ENCODE measurements around the gene APBA2. TPM values are rescaled to one million over a fixed set of nuclear protein-coding genes. Genes with fewer than 3 reads are reported as not detected.
"Not testable (repeated sequence)": the region's sequence is repeated elsewhere in the genome, so short reads cannot be mapped to it uniquely, and the experiment has no call there.

APBA2 gene
- 2.0 TPM for total RNA-seq
- long read RNA-seq, partial matches to known transcripts = 0 of 3 reads
- long read RNA-seq, other reads (novel, unspliced or antisense) = 3 of 3 reads

- intact Hi-C loops (cut with DNase I) = loop anchor here (10.0 kb wide), 1 partner anchor 219 kb away; no protein-coding TSS in a partner anchor
- ATAC-seq (no peak), DNase-seq (ENCODE audit: missing footprints) (no peak)
These were observed at the start of gene APBA2 for GRCh38 chr15:28885630-28886430. TSS of gene APBA2 (plus strand) at chr15:28885974. CDS start at chr15:29053885, 167,911 bp downstream.

- intact Hi-C loops (cut with DNase I); DNase-seq (ENCODE audit: missing footprints); ATAC-seq: not testable (repeated sequence)
These were observed 45.5 kb upstream of the APBA2 start for GRCh38 chr15:28840285-28840684.

GRCh38 chr15:28842210-28842609, 43.6 kb upstream of the APBA2 start:
- intact Hi-C loops (cut with DNase I); ATAC-seq; DNase-seq (ENCODE audit: missing footprints): not testable (repeated sequence)

- intact Hi-C loops (cut with DNase I); DNase-seq (ENCODE audit: missing footprints); ATAC-seq: not testable (repeated sequence)
These were observed 42.3 kb upstream of the APBA2 start for GRCh38 chr15:28843520-28843919.

- ATAC-seq; DNase-seq (ENCODE audit: missing footprints); intact Hi-C loops (cut with DNase I): not testable (repeated sequence)
These were observed 41.6 kb upstream of the APBA2 start for GRCh38 chr15:28844147-28844546.

- DNase-seq (ENCODE audit: missing footprints); intact Hi-C loops (cut with DNase I); ATAC-seq: not testable (repeated sequence)
These were observed 38.5 kb upstream of the APBA2 start for GRCh38 chr15:28847247-28847646.

GRCh38 chr15:28847959-28848358, 37.8 kb upstream of the APBA2 start:
- DNase-seq (ENCODE audit: missing footprints); ATAC-seq; intact Hi-C loops (cut with DNase I): not testable (repeated sequence)

- ATAC-seq; DNase-seq (ENCODE audit: missing footprints); intact Hi-C loops (cut with DNase I): not testable (repeated sequence)
These were observed 37.3 kb upstream of the APBA2 start, which contains the start of gene GOLGA6L7 for GRCh38 chr15:28848521-28848920. TSS of gene GOLGA6L7 (minus strand) at chr15:28848644. CDS start at chr15:28848549, 95 bp downstream.

GRCh38 chr15:28849271-28849670, 36.5 kb upstream of the APBA2 start:
- DNase-seq (ENCODE audit: missing footprints); ATAC-seq; intact Hi-C loops (cut with DNase I): not testable (repeated sequence)

GRCh38 chr15:28849766-28850165, 36.0 kb upstream of the APBA2 start:
- ATAC-seq; intact Hi-C loops (cut with DNase I); DNase-seq (ENCODE audit: missing footprints): not testable (repeated sequence)

- DNase-seq (ENCODE audit: missing footprints); ATAC-seq; intact Hi-C loops (cut with DNase I): not testable (repeated sequence)
These were observed 32.1 kb upstream of the APBA2 start for GRCh38 chr15:28853654-28854053.

- DNase-seq (ENCODE audit: missing footprints); ATAC-seq; intact Hi-C loops (cut with DNase I): not testable (repeated sequence)
These were observed 31.2 kb upstream of the APBA2 start for GRCh38 chr15:28854578-28854977.

- DNase-seq (ENCODE audit: missing footprints) (no peak), ATAC-seq (peak; percentile 87)
- intact Hi-C loops (cut with DNase I) = no loop called here
These were observed 24.7 kb upstream of the APBA2 start for GRCh38 chr15:28861031-28861534.

GRCh38 chr15:28861589-28862293, 24.0 kb upstream of the APBA2 start:
- ATAC-seq; intact Hi-C loops (cut with DNase I); DNase-seq (ENCODE audit: missing footprints): not testable (repeated sequence)

GRCh38 chr15:28868744-28869345, 16.9 kb upstream of the APBA2 start:
- intact Hi-C loops (cut with DNase I) = no loop called here
- DNase-seq (ENCODE audit: missing footprints) (no peak), ATAC-seq (no peak)

GRCh38 chr15:28871168-28871567, 14.6 kb upstream of the APBA2 start:
- no peak for ATAC-seq
- intact Hi-C loops (cut with DNase I) = no loop called here

GRCh38 chr15:28873006-28873405, 12.8 kb upstream of the APBA2 start:
- no peak for DNase-seq (ENCODE audit: missing footprints)
- no peak for ATAC-seq
- intact Hi-C loops (cut with DNase I) = no loop called here

More at GRCh38 chr15:28871168-28871567, 14.6 kb upstream of the APBA2 start:
- no peak for DNase-seq (ENCODE audit: missing footprints)

GRCh38 chr15:28873585-28874190, 12.1 kb upstream of the APBA2 start:
- no peak for DNase-seq (ENCODE audit: missing footprints)
- no peak for ATAC-seq
- intact Hi-C loops (cut with DNase I) = no loop called here

Data from Right ventricle myocardium inferior (tissue), 1 donor.